Dedifferentiated amniotic fluid mesenchymal stem cell (primary cell): Measurements from ENCODE around the gene LMO3.
"Not testable (repeated sequence)": the region's sequence is repeated elsewhere in the genome, so short reads cannot be mapped to it uniquely, and the experiment has no call there.

Experiments used
- DNase-seq: peaks from one replicate; pipeline ENCODE4 v3.0.0-alpha.2; 2016; ENCODE audit errors: extremely low spot score

Gene LMO3

GRCh38 chr12:16545836-16546235, 60.1 kb downstream of the LMO3 start:
- no peak for DNase-seq

- no peak for DNase-seq
These were observed 63.4 kb downstream of the LMO3 start for GRCh38 chr12:16542586-16542985.

DNA sequence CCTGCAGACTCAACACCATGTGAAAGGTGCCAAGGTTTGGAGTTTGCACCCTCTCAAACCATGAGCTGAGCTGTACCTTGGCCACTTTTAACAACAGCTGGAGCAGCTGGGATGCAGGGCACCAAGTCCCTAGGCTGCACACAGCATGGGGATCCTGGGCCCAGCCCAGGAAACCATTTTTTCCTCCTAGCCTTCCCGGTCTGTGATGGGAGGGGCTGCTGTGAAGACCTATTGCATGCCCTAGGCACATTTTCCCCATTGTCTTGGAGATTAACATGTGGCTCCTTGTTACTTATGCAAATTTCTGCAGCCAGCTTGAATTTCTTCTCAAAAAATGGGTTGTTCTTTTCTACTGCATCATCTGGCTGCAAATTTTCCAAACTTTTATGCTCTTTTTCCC, 68.3 kb downstream of the LMO3 start:
- DNase-seq = not testable (repeated sequence)

DNA sequence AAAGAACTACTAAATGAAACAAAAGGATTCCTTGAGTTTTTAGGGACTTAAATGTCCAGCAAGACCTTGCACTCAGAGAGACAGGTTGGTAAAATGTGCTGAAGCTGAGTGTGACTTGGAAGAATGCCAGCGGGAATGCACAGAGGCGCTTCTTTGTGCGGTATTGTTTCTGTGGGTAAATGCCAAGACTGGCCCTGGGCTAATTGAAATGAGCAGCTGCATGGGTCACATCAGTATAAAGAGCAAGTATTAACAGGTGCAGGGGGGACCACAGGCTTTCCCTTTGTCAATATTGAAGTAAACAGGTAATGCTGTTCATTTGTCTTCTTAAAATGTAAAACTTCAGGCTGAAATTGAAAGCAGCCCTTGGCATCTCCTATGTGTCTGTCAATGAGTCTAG, 74.3 kb downstream of the LMO3 start:
- DNase-seq = no peak

GRCh38 chr12:16530268-16530850, 75.6 kb downstream of the LMO3 start:
- no peak for DNase-seq

GRCh38 chr12:16526693-16527092, 79.3 kb downstream of the LMO3 start:
- no peak for DNase-seq

- no peak for DNase-seq
These were observed 81.6 kb downstream of the LMO3 start for GRCh38 chr12:16524378-16524777.

GRCh38 chr12:16523951-16524331, 82.0 kb downstream of the LMO3 start:
- DNase-seq = no peak

DNA sequence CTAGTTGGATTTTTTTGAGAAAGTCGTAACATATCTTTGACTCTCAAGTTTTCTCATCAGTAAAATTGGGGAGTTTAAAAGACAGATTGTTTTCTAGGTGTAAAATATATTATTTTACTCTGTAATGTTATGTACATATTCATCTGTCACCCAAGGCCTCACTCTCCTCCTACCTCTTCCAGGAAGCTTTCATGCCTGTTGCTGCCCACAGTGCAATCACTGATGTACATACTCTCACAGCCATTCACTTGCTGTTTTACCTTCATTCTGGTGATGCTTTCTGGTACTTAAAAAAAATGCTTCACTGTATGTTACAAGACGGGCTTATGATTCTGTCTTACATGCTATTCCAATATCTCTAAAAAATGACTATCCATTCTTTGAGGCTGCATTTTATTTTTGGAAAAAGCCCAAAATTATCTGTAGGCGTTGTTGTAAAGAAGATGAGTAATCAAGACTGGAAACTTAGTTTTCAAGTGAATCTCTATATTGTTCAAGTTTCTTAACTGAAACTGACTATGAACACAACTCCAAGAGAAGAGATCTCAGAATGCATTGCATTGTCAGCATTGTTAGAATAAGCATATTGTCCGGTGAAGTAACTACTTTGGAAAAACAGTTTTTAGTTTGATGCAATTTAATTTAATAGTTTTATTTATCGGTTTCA, 82.5 kb downstream of the LMO3 start:
- DNase-seq = no peak

- DNase-seq = no peak
These were observed 85.6 kb downstream of the LMO3 start for GRCh38 chr12:16520328-16520727.

DNA sequence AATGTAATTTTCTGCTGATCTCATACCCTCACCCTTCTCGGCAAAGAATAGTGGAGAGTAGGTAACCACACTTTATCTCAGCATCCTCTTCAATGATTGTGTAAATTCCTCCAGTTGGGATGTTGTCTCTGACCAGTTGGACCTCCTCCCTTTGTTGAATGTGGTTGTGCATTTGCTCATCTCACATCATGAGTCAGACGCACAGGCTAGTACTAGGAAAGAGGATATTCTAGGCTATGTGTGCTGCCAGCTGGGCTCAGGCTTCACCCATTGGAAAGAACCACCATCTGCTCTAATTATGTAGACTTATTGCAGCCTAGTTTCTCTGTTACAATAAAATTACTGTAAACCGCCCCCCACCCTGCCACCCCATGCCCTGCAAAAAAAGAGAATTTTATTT, 90.3 kb downstream of the LMO3 start:
- DNase-seq = no peak

- no peak for DNase-seq
These were observed 92.7 kb downstream of the LMO3 start for GRCh38 chr12:16513231-16513630.

DNA sequence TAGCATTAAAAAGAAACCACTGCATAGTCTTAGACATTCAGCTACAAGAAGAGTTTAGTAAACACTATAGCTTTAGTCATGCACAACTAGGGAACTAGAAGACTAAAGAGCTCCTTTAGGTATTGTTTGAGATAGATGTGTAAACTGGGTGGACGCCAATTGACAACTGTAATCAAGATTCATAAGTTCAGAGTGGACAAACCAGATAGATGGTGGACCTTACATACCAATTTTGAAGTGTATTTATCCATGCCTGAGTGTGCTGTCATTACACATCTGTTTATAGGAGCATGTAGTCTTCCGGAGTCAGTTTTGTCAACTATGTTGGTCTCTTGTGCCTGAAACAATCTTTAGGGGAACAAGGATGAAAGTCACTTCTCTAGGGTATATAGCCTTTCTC, 96.6 kb downstream of the LMO3 start:
- no peak for DNase-seq

DNA sequence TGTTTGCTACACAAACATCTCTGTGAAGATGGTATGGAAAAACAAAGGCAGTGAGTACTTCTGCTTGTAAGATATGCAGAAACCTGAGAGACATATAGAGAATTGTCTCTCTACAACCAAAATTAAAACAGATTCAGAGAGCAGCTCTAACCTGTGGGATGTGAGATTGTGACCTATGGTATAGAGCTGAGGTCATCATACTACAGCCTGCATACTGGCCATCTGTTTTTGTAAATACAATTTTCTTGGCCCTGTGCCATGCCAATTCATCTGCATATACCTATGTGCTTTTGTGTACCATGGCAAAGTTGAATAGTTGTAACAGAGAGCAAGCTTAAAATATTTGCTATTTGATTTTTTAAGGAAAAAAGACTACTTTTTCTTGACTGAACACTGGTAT, 99.6 kb downstream of the LMO3 start:
- no peak for DNase-seq

- no peak for DNase-seq
These were observed 101.8 kb downstream of the LMO3 start for GRCh38 chr12:16504200-16504599.

GRCh38 chr12:16499611-16500010, 106.4 kb downstream of the LMO3 start:
- DNase-seq = no peak
